D721Med (cell line): Measurements from ENCODE around the gene BZW2.
"Not testable (repeated sequence)": the region's sequence is repeated elsewhere in the genome, so short reads cannot be mapped to it uniquely, and the experiment has no call there.

Source experiments
- DNase-seq: peaks from one replicate; pipeline ENCODE4 v3.0.0; 2011; ENCODE audit warnings: low spot score; ENCODE audit not compliant: insufficient read length
- FAIRE-seq: peaks from 2 replicates; lab custom pipeline; 2011; peaks lifted over from hg19 to GRCh38; lab: Jason Lieb, UNC
- CTCF ChIP-seq: IDR thresholded peaks from 2 replicates; pipeline ENCODE4 v1.5.1; 2012; ENCODE audit warnings: mild to moderate bottlenecking, control low read depth; ENCODE audit not compliant: insufficient read depth; ENCODE audit errors: missing control alignments

The BZW2 gene

GRCh38 chr7:16670021-16670420 is 24.0 kb downstream of the BZW2 start:
- TF ChIP-seq CTCF: no peak
- FAIRE-seq (no peak), DNase-seq (no peak)

GRCh38 chr7:16670731-16671344 is 24.9 kb downstream of the BZW2 start:
- no peak for FAIRE-seq
- TF ChIP-seq CTCF: no peak
- DNase-seq: no peak

GRCh38 chr7:16671811-16672210 is 25.8 kb downstream of the BZW2 start:
- no peak for TF ChIP-seq CTCF
- DNase-seq: no peak
- no peak for FAIRE-seq

DNA sequence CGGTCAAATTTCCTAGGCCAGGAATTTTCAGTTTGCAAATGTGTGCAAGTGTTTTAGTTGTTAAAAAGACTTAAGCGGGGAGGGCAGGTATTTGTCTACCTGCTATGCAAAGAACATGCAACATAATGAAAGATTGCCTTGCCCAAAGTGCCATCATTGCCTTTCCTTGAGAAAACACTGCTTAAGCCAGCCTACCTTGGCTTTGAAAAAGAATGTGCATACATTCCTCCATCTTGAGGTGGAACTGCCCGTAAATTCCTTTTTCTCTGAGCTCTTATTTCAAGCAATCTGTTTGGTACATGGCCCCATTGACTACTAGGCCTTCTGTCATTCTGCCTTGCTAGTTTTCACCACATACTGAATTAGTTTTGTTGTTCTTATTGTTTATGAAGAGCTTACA is 29.3 kb downstream of the BZW2 start:
- FAIRE-seq (no peak), DNase-seq (no peak)
- TF ChIP-seq CTCF: no peak

- TF ChIP-seq CTCF: no peak
- FAIRE-seq: no peak
- DNase-seq: no peak
These were observed 32.1 kb downstream of the BZW2 start for GRCh38 chr7:16677978-16678494.

GRCh38 chr7:16678645-16679566 is 32.9 kb downstream of the BZW2 start:
- not testable (repeated sequence) for DNase-seq, FAIRE-seq

DNA sequence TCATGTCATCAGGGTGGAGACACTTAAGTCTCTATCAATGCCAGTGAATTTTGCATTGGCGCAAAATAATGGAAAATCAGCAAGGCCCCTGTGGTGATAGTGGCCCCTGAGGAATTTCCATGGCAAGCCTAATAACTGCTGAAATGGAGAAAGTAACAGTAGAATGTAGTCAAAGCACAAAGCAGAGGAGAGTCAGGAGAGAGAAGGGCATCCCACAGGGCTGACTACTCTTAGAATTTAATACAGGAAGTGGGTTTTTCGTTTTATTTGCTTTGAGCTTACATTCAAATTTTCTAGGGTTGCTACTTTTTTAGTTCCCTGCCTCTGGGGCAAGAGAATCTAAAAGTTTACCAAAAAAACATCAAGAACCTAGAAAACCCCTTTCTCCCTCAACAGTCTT is 39.0 kb downstream of the BZW2 start:
- no peak for DNase-seq
- FAIRE-seq: no peak
- TF ChIP-seq CTCF: no peak
